PC-3 (cell line): Measurements from ENCODE around the gene EPHA3.

ENCODE experiments used
- EZH2 ChIP-seq: fragments of 300-600 bp; sonication (generic); IDR thresholded peaks from one replicate; pipeline ENCODE4 v1.6.1; 2017; ENCODE audit warnings: antibody characterized with exemption, mild to moderate bottlenecking, low read length; ENCODE audit not compliant: unreplicated experiment
- TF ChIP-seq, protein P1 (sequence below): fragments of 300-600 bp; sonication (generic); conservative IDR thresholded peaks from 2 replicates; pipeline ENCODE4 v1.5.1; 2017; ENCODE audit warnings: antibody characterized with exemption, low read depth, mild to moderate bottlenecking, low read length

DNA sequence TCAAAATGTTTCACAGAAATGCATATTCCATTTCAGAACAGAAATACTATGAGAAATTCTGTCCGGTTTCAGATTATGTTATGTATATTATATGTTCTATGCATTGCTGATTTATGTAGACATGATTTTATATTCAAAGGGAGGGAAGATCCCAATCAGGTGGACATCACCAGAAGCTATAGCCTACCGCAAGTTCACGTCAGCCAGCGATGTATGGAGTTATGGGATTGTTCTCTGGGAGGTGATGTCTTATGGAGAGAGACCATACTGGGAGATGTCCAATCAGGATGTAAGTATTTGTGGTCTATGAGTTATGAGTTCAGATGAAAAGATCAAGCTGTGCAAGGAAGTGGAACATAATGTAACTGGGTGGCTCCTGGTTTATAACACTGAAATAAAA lies 341.7 kb downstream of the EPHA3 start:
- TF ChIP-seq, protein P1, sequence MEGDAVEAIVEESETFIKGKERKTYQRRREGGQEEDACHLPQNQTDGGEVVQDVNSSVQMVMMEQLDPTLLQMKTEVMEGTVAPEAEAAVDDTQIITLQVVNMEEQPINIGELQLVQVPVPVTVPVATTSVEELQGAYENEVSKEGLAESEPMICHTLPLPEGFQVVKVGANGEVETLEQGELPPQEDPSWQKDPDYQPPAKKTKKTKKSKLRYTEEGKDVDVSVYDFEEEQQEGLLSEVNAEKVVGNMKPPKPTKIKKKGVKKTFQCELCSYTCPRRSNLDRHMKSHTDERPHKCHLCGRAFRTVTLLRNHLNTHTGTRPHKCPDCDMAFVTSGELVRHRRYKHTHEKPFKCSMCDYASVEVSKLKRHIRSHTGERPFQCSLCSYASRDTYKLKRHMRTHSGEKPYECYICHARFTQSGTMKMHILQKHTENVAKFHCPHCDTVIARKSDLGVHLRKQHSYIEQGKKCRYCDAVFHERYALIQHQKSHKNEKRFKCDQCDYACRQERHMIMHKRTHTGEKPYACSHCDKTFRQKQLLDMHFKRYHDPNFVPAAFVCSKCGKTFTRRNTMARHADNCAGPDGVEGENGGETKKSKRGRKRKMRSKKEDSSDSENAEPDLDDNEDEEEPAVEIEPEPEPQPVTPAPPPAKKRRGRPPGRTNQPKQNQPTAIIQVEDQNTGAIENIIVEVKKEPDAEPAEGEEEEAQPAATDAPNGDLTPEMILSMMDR: no peak
- no peak for TF ChIP-seq EZH2
